AG09309 (cell line): ENCODE results near the gene LEMD1.

ENCODE experiments used
- DNase-seq: peaks from one replicate; pipeline ENCODE4 v3.0.0-alpha.2; 2010; ENCODE audit warnings: low read depth
- H3K4me3 ChIP-seq: 2 replicates; pipeline ENCODE4 v1.5.1; 2011; ENCODE audit warnings: mild to moderate bottlenecking, low read depth, low read length, moderate library complexity; ENCODE audit not compliant: control insufficient read depth
- TF ChIP-seq, protein P1 (sequence below): IDR thresholded peaks from 2 replicates; pipeline ENCODE4 v1.5.1; 2011; ENCODE audit warnings: mild to moderate bottlenecking, low read depth, low read length, inconsistent platforms; ENCODE audit not compliant: insufficient read depth, control insufficient read depth; ENCODE audit errors: missing control alignments

The LEMD1 gene

DNA sequence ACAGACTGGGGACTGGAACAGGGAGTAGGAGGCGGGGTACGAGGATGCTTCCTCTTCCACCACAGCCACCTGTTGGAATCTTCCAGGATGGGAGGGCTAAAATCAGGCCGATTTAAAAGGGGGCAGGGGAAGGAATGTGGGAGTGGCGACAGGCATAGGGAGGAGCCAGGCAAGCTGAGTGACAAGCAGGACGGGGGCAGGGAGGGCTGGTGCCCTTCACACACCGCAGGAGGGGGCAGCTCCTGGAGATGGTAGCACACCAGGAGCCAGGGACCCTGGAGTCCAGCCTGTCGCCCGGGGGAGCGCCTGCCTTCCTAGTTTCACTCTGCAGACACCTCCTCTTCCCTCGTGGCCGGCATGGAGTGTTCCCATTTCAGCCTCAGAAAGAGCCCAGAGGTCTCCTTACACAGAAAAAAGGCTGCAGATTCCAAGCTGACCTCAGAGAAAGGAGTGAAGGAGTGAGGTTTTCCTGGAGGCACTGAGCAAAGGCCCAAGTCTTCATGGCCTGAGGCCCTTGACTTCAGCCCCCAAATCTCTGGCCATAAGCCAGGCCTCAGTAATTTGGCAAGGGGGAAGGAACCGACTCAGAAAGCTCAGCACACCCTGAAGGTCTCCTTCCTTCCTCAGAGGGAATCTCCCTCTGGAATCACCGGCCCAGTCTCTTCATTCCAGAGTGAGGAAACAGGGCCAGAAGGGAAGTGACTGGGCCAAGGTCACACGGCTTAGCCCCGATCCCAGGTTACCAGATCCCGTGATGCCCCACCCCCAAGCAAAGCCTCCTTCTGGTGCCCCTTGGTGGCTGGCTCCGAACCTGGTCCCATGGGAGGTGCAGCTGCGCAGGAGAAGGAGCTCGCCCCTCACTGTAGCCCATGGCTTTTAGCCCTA lies 25.8 kb upstream of the LEMD1 start:
- no peak for DNase-seq
- no peak overlapping the region for H3K4me3 ChIP-seq

DNA sequence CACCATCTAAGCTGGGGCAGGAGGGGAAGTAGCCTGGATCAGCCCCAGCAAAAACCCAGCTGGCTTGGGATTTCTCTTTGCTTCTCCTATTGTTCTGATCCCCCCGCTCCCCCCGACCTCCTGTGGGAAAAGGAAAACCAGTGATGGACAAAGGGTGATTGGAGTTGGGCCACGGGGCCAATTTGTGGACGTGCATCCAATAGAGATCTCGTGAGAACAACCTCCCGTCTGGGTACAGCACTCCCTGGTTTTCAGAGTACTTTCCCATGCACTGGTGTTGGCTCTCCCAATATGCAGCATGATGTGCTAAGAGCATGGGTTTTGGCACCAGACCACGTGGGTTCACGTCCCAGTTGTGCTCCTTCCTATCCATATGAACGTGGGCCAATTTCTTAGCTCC lies 25.0 kb upstream of the LEMD1 start:
- H3K4me3 ChIP-seq: no peak overlapping the region
- TF ChIP-seq, protein P1, sequence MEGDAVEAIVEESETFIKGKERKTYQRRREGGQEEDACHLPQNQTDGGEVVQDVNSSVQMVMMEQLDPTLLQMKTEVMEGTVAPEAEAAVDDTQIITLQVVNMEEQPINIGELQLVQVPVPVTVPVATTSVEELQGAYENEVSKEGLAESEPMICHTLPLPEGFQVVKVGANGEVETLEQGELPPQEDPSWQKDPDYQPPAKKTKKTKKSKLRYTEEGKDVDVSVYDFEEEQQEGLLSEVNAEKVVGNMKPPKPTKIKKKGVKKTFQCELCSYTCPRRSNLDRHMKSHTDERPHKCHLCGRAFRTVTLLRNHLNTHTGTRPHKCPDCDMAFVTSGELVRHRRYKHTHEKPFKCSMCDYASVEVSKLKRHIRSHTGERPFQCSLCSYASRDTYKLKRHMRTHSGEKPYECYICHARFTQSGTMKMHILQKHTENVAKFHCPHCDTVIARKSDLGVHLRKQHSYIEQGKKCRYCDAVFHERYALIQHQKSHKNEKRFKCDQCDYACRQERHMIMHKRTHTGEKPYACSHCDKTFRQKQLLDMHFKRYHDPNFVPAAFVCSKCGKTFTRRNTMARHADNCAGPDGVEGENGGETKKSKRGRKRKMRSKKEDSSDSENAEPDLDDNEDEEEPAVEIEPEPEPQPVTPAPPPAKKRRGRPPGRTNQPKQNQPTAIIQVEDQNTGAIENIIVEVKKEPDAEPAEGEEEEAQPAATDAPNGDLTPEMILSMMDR: no peak
- DNase-seq: no peak

More for the DNA sequence above, 25.8 kb upstream of the LEMD1 start:
- TF ChIP-seq, protein P1: no peak

DNA sequence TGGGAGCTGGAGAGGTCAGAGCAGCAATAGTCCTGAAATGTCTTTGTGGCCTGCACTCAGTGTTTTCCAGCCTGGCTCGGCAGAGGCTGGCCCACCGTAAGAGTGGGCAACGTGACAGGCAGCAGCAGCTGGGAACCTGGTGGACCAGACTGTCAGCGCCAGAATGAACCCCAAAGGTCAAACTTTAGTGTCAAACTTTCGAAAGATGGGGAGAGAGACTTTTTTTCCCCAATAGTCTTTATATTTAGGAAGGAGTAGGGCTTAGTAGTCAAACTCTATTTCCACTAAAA lies 23.7 kb upstream of the LEMD1 start:
- no peak overlapping the region for H3K4me3 ChIP-seq
- DNase-seq: no peak
- TF ChIP-seq, protein P1: no peak

DNA sequence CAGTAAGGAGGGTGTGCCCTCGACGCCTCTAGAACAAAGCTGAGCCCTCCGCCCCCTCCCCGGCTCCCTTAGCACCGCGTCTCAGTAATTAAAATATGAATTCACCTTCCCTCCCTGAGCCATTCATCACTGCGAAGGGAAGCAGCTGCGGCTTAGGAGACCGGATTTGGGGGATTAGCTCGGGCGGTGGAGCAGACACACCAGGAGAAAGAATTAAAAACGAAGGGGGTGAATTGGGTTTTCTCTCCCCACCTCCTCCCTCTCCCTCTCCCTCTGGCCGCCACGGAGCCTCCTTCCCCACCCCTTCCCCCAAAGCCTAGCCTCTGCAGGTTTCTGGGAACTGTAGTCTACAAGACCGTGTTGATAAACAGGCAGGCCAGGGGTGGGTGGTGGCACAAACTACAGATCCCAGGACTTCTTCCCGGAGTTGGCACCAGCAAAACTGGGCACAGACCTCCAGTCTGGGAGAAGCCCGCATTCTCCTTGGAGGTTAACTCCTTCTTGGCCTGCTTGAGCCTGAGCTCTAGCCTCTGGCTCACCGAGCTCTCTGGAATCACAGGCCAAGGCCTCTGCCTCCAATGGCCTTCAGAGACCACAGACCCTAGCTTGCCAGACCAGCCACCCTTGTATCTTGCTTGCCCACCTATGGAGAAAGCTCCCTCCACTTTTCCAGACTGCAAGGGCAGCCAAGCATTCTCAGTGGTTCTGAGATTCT lies 23.2 kb upstream of the LEMD1 start:
- no peak for DNase-seq
- TF ChIP-seq, protein P1: no peak
- H3K4me3 ChIP-seq: no peak overlapping the region

DNA sequence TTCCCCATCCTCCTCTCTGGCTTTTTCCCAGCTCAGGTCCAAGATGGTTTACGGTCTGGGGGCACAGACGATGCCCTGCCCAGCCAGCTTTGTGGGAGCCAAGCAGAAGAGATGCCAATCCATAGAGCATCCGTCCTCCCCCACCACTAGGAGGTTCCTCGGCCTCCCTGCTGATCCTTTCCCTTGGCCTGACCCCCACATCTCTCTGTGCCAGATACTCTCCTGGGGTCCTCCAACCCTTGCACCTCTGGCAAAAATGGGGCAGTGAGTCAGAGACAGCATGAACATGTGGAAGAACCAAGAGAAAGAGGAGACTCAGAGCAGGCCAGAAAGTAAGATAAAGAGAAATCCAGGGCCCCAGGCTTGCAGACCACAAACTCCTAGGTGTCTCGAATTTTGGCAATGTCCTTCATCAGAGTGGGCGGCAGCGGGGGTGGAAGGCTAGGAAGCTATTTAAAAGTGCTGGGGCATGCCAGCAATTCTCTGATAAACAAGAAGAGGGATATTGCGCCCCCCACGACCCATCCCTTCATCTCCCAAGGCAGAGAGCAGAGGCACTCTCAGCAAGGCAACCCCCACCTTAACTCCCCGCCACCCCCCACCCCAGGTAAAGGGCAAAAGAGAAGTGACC lies 22.6 kb upstream of the LEMD1 start:
- no peak for DNase-seq
- TF ChIP-seq, protein P1: no peak
- H3K4me3 ChIP-seq: no peak overlapping the region

DNA sequence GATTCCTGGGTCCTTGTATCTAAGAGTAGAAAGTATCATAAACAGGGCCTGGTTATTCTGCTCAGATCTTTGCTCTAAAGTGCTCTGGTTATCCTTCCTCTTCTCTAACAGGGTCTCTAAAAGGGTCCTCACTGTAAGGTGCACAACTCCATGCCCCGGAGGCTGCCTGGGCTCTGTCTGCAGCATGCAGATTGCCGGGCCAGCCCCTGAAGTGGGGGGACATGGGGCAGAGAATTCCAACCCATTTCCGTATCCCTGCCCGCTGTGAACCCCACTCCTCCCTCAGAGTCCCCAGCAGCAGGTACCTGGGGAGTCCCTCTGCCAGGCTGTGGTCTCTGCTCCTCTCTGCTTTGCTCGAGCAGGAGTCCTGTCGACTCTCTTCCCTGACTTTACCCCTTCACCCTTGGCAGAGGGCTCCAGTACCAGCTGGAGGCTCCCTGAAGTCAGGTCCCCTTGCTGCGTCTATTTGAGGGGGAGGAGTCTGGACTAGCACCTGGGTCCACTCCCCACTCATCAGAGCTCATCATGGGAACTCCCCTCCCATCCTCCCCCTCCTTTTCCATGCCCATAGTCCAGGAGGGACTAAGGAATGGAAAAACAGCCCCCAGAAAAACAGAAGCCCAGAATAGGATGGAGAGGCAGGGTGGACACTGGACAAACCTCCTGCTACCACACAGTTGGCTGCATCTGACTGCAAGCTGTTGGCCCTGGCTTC lies 21.9 kb upstream of the LEMD1 start:
- no peak for DNase-seq
- TF ChIP-seq, protein P1: no peak
- no peak overlapping the region for H3K4me3 ChIP-seq
